NCI-H510A treated with DMSO at 0.1 percent for 48 hours (cell line): ENCODE data around the gene SDHAF1.
"Not testable (repeated sequence)": the region's sequence is repeated elsewhere in the genome, so short reads cannot be mapped to it uniquely, and the experiment has no call there.

Source experiments
- DNase-seq: peaks from one replicate; lab custom pipeline; 2025; lab: John Stamatoyannopoulos, UW

Gene SDHAF1

DNA sequence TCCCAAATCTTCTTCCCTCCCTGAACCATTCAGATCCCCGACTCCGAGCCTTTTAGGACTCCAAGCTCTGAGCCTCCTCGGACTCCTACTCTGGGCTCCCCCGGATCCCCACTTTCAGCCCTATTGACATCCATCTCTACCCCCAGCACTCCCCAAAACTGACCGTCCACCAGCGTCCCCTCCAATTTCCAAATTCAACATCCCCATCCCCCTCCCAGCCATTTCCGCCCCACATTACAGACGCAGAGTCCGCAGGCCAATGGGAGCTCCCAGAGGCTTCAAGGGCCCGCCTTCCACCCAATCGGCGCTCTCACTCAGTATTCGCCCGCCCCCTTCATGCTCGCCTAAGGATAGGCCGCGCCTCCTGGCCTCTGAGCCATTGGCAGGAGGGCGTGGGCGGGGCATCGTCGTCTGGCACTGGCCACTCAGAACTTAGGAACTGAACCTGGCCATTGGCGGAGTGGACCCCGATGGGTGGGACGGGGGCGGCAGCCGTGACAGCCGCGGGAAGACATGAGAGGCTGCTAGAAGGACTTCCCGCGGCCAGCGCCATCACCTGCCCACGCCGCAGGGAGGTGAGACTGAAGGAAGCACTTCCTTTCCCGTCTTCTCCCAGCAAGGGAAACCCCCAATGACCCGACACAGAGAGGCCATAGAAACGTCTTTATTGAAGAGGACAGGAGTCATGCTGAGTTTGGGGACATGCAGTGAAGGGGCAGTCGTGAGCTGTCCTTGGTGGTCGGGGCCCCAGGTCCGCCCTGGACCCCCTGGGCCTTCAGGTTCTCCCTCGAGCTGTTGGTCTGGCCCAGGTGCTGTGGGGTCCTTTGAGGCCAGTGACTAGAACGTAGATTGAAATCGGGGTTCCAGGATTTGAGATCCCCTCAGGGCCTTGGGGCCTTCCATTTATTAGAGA is 19.3 kb downstream of the SDHAF1 start, which contains the start of gene ALKBH6:
Gene ALKBH6 (minus strand): TSS at position 202 of the 913 bp plus-strand sequence. CDS start 816 bp downstream, outside the sequence.
- peak; percentile 99 for DNase-seq

- no peak for DNase-seq
Observed at GRCh38 chr19:36019061-36019670, 24.2 kb downstream of the SDHAF1 start.

GRCh38 chr19:36023432-36023831 is 28.4 kb downstream of the SDHAF1 start:
- no peak for DNase-seq

- no peak for DNase-seq
Observed at GRCh38 chr19:36025541-36025940, 30.6 kb downstream of the SDHAF1 start.

GRCh38 chr19:36026091-36026876 is 31.3 kb downstream of the SDHAF1 start:
- DNase-seq = no peak

GRCh38 chr19:36027696-36028095 is 32.7 kb downstream of the SDHAF1 start:
- no peak for DNase-seq

DNA sequence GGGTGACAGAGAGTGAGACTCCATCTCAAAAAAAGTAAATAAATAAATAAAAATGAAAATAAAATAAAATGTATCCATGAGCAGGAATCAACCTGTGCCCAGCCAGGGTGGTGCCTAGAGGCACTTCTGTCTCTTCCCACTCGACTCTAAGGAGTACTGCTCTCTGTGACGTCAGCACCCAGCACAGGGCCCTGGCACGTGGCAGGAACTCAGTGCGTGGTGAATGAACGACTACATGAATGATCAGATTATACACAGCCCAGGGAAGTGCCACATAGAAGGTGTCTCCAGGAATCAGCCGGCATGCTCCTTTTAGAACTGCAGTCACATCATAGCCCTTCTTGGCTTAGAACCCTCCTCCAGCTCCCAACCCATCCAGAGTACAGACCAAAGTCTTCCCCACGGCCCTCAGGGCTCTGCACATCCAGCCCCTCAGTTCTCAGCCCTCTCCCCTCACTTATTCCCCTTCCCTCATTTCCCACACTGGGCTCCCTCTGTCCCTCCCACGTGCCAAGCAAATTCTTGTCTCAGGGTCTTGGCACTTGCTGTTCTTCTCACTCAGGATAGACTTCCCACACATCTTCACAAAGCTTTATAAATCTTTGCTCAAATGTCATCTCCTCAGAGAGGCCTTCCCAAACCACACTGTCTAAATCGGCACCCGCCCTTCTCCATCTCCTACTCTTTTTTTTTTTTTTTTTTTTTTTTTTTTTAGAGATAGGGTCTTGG is 33.5 kb downstream of the SDHAF1 start:
- DNase-seq = no peak

DNA sequence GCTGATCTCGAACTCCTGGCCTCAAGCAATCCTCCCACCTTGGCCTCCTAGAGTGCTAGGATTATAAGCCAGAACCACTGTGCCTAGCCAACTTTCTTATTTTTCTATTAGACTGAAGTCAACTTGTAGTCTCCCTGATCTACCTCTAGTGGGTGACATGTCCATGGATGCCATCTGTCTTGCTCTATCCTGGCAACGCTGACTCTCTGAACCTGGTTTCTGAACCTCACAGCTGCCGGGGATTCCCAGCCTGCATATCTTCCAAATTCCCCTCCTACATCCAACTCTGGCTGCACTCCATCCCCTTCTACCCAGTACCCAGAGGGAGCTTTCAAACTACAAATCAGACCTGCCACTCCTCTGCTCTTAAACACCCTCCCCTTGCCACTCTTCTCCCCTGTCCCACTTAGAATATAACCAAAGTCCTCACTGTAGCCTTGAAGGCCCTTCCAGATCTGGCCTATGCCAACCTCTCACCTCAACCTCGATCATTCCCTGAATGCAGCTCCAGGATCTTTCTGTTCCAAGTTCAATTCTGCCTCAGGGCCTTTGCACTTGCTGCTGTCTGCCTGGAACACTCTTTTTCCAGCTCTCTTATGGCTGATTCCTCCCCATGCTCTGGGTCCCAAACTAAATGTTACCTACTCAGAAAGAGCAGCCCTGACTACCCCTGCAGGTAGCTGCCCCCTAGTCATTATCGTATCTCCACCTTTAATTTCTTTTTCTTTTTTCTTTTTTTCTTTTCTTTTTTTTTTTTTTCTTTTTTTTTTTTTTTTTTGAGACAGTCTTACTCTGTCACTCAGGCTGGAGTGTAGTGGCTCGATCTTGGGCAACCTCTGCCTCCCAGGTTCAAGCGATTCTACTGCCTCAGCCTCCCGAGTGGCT is 35.5 kb downstream of the SDHAF1 start:
- no peak for DNase-seq

DNA sequence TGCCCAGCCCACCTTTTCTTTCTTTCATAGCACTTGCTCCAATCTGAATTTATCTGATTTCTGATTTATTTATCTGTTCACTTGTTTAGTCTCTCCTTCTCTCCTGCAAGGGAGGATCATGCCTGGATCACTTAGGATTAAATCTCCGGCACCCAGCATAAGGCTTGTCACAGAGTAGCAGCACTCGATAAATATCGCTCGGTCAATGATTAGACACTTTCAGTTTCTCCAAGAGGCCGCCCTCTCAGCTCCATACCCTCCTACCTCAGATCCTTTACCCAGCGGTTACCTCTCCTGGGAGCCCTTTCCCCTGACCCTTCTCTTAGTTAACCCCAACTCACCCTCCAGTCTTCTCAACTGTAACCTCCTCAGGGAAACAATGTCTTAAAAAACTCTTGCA is 36.3 kb downstream of the SDHAF1 start:
- DNase-seq = no peak

GRCh38 chr19:36032251-36033104 is 37.5 kb downstream of the SDHAF1 start, which contains the start of gene CLIP3:
TSS of gene CLIP3 (minus strand) at chr19:36032873. CDS start at chr19:36032357, 516 bp downstream.
- DNase-seq = peak; percentile 67

- DNase-seq = no peak
Observed at GRCh38 chr19:36040495-36040894, 45.5 kb downstream of the SDHAF1 start.

GRCh38 chr19:36041092-36041491 is 46.1 kb downstream of the SDHAF1 start:
- not testable (repeated sequence) for DNase-seq

- DNase-seq = no peak
Observed at GRCh38 chr19:36041831-36042230, 46.8 kb downstream of the SDHAF1 start.

- DNase-seq = no peak
Observed at GRCh38 chr19:36043952-36044351, 49.0 kb downstream of the SDHAF1 start.
